IMR-90 (cell line): Measurements from ENCODE around the gene ZNF423. TPM values are rescaled to one million over a fixed set of nuclear protein-coding genes. Genes with fewer than 3 reads are reported as not detected.
A peak's percentile ranks its signal among the peaks of the same experiment; 100 is the strongest.

ENCODE experiments used
- ATAC-seq: fragments of 200-7000 bp; cut with Tn5 transposase; 2 replicates; pipeline ENCODE4 v1.9.1; 2020; ENCODE audit warnings: low read depth, mild to moderate bottlenecking, moderate library complexity
- BruUV-seq: library from RNA; stranded (reverse); fragments of 400-500 nt; replicated peaks from 2 replicates; lab custom pipeline; 2021; lab: Mats Ljungman, UMichigan
- CTCF ChIA-PET: fragments of 300-600 bp; formaldehyde crosslinking; extraction: SDS; loops from one replicate; lab custom pipeline; 2021; ENCODE audit warnings: antibody characterized with exemption; lab: Yijun Ruan, JAX
- POLR2A ChIA-PET: fragments of 300-600 bp; sonication (Branson Sonifier 250); formaldehyde crosslinking; loops from one replicate; lab custom pipeline; 2022; ENCODE audit warnings: antibody characterized with exemption; ENCODE audit not compliant: unreplicated experiment; lab: Charles Lee
- DNase-seq: peaks from one replicate; pipeline ENCODE4 v3.0.0; 2013
- H2AFZ ChIP-seq: replicated peaks from 2 replicates; pipeline ENCODE3; 2013; ENCODE audit warnings: low read length, mild to moderate bottlenecking; ENCODE audit not compliant: poor library complexity
- H2AK5ac ChIP-seq: 2 replicates; pipeline ENCODE4 v1.6.1; 2013; ENCODE audit warnings: low read depth, low read length, inconsistent platforms
- H2AK9ac ChIP-seq: replicated peaks from 2 replicates; pipeline ENCODE3; 2013; ENCODE audit warnings: mild to moderate bottlenecking, low read depth, low read length, moderate library complexity; ENCODE audit not compliant: poor library complexity
- H2BK120ac ChIP-seq: 2 replicates; pipeline ENCODE4 v1.6.1; 2013; ENCODE audit warnings: low read depth, low read length, inconsistent platforms
- H2BK15ac ChIP-seq: 3 replicates; pipeline ENCODE4 v1.6.1; 2013; ENCODE audit warnings: low read depth, low read length, inconsistent platforms
- H2BK20ac ChIP-seq: 2 replicates; pipeline ENCODE4 v1.6.1; 2013; ENCODE audit warnings: low read depth, mild to moderate bottlenecking, inconsistent platforms, low read length, moderate library complexity
- H2BK5ac ChIP-seq: 2 replicates; pipeline ENCODE4 v1.6.1; 2013; ENCODE audit warnings: mild to moderate bottlenecking, low read depth, low read length, inconsistent platforms; ENCODE audit not compliant: poor library complexity, severe bottlenecking
- H3K14ac ChIP-seq: replicated peaks from 2 replicates; pipeline ENCODE4 v1.6.1; 2013; ENCODE audit warnings: low read depth, low read length, inconsistent platforms
- H3K18ac ChIP-seq: 2 replicates; pipeline ENCODE4 v1.6.1; 2013; ENCODE audit warnings: low read depth, low read length, control low read depth
- H3K23ac ChIP-seq: 2 replicates; pipeline ENCODE4 v1.6.1; 2013; ENCODE audit warnings: low read depth, low read length, inconsistent platforms
- H3K27ac ChIP-seq: 2 replicates; pipeline ENCODE4 v1.5.1; 2013; ENCODE audit warnings: mild to moderate bottlenecking, control low read depth, low read length; ENCODE audit not compliant: insufficient read depth
- H3K27me3 ChIP-seq: 2 replicates; pipeline ENCODE4 v1.6.1; 2013; ENCODE audit warnings: low read length; ENCODE audit not compliant: control insufficient read depth, insufficient read depth
- H3K36me3 ChIP-seq: 2 replicates; pipeline ENCODE4 v1.6.1; 2013; ENCODE audit warnings: low read length, mixed read lengths; ENCODE audit not compliant: control insufficient read depth, insufficient read depth
- H3K4ac ChIP-seq: 2 replicates; pipeline ENCODE4 v1.6.1; 2013; ENCODE audit warnings: low read depth, low read length, inconsistent platforms
- H3K4me1 ChIP-seq: 2 replicates; pipeline ENCODE4 v1.6.1; 2013; ENCODE audit warnings: low read length, mixed read lengths; ENCODE audit not compliant: control insufficient read depth, insufficient read depth
- H3K4me2 ChIP-seq: 2 replicates; pipeline ENCODE4 v1.6.1; 2013; ENCODE audit warnings: low read depth, mild to moderate bottlenecking, control low read depth, low read length, moderate library complexity
- H3K4me3 ChIP-seq: 2 replicates; pipeline ENCODE4 v1.5.1; 2013; ENCODE audit warnings: low read depth, mild to moderate bottlenecking, control low read depth, low read length, moderate library complexity; ENCODE audit not compliant: insufficient read depth
- H3K56ac ChIP-seq: 2 replicates; pipeline ENCODE4 v1.6.1; 2013; ENCODE audit warnings: low read length, inconsistent platforms; ENCODE audit not compliant: insufficient read depth; ENCODE audit errors: extremely low read depth
- H3K79me1 ChIP-seq, 2 experiments: 2 replicates each; pipeline ENCODE4 v1.6.1; 2013; ENCODE audit warnings: low read length in 2 of 2, inconsistent platforms in 1 of 2, low read depth in 1 of 2
- H3K9ac ChIP-seq: 2 replicates; pipeline ENCODE4 v1.6.1; 2013; ENCODE audit warnings: low read depth, low read length, control low read depth
- H3K9me1 ChIP-seq: 2 replicates; pipeline ENCODE4 v1.6.1; 2013; ENCODE audit warnings: low read length, inconsistent platforms; ENCODE audit not compliant: insufficient read depth
- H3K9me3 ChIP-seq: 2 replicates; pipeline ENCODE4 v1.6.1; 2013; ENCODE audit warnings: low read length; ENCODE audit not compliant: control insufficient read depth, insufficient read depth
- H4K20me1 ChIP-seq: 2 replicates; pipeline ENCODE4 v1.6.1; 2013; ENCODE audit warnings: low read length, inconsistent platforms; ENCODE audit not compliant: insufficient read depth
- H4K5ac ChIP-seq: 2 replicates; pipeline ENCODE4 v1.6.1; 2013; ENCODE audit warnings: mild to moderate bottlenecking, low read depth, low read length, control low read depth
- H4K8ac ChIP-seq, 2 experiments: 2 replicates each; pipeline ENCODE4 v1.6.1; 2013; ENCODE audit warnings: low read depth in 2 of 2, low read length in 2 of 2, control low read depth in 1 of 2, inconsistent platforms in 1 of 2
- H4K91ac ChIP-seq: 2 replicates; pipeline ENCODE4 v1.6.1; 2013; ENCODE audit warnings: low read depth, low read length, inconsistent platforms; ENCODE audit not compliant: insufficient read depth
- CEBPB ChIP-seq: IDR thresholded peaks from 2 replicates; pipeline ENCODE4 v1.6.1; 2012; ENCODE audit warnings: low read depth, low read length, improper control_type of control experiment
- RFX5 ChIP-seq: IDR thresholded peaks from 2 replicates; pipeline ENCODE4 v1.8.0; 2012; ENCODE audit warnings: low read depth, mild to moderate bottlenecking, low read length, moderate library complexity
- WGBS, 2 experiments: methylation state at CpG; one replicate each; pipeline versions ENCODE4 v1.1.5 to v1.1.7; 2013; ENCODE audit warnings: missing lambda C conversion rate in 2 of 2; ENCODE audit not compliant: insufficient read length in 1 of 2; ENCODE audit errors: extremely low coverage in 2 of 2; 5-methylcytosine and 5-hydroxymethylcytosine counted together
- dilution Hi-C: fragments of 300-500 bp; cut with HindIII; formaldehyde crosslinking; loops from one replicate; pipeline ENCODE4 v1.14.3; 2018; ENCODE audit warnings: low sequenced_read_pairs; ENCODE audit not compliant: unreplicated experiment
- in situ Hi-C: fragments of 300-500 bp; cut with MboI; formaldehyde crosslinking; loops from 3 replicates; pipeline ENCODE4 v1.14.3; 2019; ENCODE audit warnings: low sequenced_read_pairs, inconsistent platforms, mixed read lengths
- intact Hi-C: fragments of 100-400 bp; cut with micrococcal nuclease; formaldehyde crosslinking; loops from 2 replicates; pipeline ENCODE4 v1.10.0; 2022
- polyA plus RNA-seq, 3 experiments: library from polyadenylated mRNA; depleted of rRNA; stranded (reverse); fragments of >200 nt; gene quantifications; 2 replicates each; pipeline ENCODE4 v1.2.3, GENCODE V29; 2012; ENCODE audit warnings: low replicate concordance in 1 of 3
- total RNA-seq: library from RNA; depleted of rRNA; stranded (reverse); fragments of >200 nt; gene quantifications from 2 replicates; pipeline ENCODE4 v1.2.3, GENCODE V29; 2012

The ZNF423 gene
- total and polyA plus RNA-seq, 2 of the 4 experiments (the other 2 are of a cell fraction): under 0.01 to 0.10 TPM

DNA sequence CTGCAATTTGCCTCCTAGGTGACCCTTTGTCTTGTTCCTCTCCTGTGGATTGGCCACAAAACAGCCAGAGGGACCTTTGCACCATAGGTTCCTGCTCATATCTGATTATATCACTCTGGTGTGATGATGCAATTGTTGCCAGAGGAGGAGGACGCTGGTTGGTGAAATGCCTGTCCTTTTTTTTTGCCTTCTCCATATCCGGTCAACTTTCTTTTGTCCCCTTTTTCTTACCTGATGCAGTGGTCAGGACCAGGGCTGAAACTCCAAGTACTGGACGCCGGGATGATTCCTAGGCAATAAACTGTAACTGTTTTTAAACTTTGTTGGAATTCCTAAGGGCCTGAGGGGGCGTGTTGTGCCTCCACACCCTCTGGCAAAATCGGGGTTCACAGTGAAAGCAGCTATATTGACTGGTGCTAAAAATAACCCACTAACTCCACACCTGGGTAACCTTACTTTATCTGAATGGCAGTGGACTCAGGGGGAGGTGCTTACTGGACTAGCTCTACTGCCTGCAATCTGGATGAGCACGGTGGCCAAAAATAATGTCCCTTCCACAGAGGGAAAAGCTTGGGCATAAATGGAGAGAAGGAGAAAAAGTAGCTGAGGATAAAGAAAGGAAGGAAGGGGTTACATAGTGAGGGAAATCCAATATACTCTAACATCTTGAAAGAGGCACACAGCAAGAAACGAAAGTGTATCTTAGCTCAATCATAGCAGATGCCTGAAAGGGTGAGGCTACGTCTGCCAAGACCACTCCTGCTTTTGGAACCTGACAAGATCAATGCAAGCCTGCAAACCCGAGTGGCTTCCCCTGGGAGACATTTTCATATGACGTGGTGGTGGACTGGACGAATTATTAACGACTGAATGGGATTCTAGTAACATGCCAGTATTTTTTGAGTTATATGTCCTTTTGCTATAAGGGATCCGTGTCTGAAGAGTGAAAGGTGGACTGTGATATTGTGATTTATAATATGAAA, 28.4 kb upstream of the ZNF423 start:
- intact Hi-C loops (no loop called here), dilution Hi-C loops (no loop called here), in situ Hi-C loops (no loop called here)
- Histone ChIP-seq H4K5ac (no peak overlapping the region), H3K4me3 (no peak overlapping the region), H3K23ac (no peak overlapping the region), H4K20me1 (no peaks in the 10 kb centered on the region), H3K27me3 (peaks cover 9% of the 10 kb centered on the region), H2AK9ac (no peak overlapping the region), H2BK20ac (no peak overlapping the region), H2BK5ac (no peak overlapping the region), H3K14ac (no peak overlapping the region), H3K9me1 (no peaks in the 10 kb centered on the region), H2BK15ac (no peak overlapping the region), H3K9ac (no peak overlapping the region), H3K56ac (no peak overlapping the region), H3K9me3 (no peaks in the 10 kb centered on the region), H3K36me3 (no peaks in the 10 kb centered on the region), H3K79me1 (no peaks in the 10 kb centered on the region), H3K18ac (no peak overlapping the region), H2AFZ (no peak overlapping the region), H4K8ac (no peak overlapping the region), H3K27ac (no peak overlapping the region), H2AK5ac (no peak overlapping the region), H2BK120ac (no peak overlapping the region), H3K4me1 (no peaks in the 10 kb centered on the region), H4K91ac (no peak overlapping the region), H3K4ac (no peak overlapping the region), H3K4me2 (no peak overlapping the region)
- TF ChIP-seq CEBPB: peak; percentile 35; the same call in 1 of the 2 replicates
- no peak for TF ChIP-seq RFX5
- ATAC-seq: no peak
- WGBS, 2 experiments: 22% methylated on average over 6 of the region's 14 CpGs; no CpG with 5 or more reads in 1 of the 2 experiments
- no TSS peak for BruUV-seq
- CTCF ChIA-PET: no interaction called here
- POLR2A ChIA-PET: no interaction called here
- DNase-seq: no peak
